Stimulated activated CD4-positive, alpha-beta T cell treated with anti-CD3 and anti-CD28 coated beads, Interleukin-4, amount 100 ng/mL, for 1 hour (primary cell): Measurements from ENCODE around the gene MLST8.

Experiments used
- DNase-seq: peaks from one replicate; pipeline ENCODE4 v3.0.0-alpha.2; 2020

The MLST8 gene

GRCh38 chr16:2173916-2174315 lies 31.3 kb upstream of the MLST8 start:
- no peak for DNase-seq

DNA sequence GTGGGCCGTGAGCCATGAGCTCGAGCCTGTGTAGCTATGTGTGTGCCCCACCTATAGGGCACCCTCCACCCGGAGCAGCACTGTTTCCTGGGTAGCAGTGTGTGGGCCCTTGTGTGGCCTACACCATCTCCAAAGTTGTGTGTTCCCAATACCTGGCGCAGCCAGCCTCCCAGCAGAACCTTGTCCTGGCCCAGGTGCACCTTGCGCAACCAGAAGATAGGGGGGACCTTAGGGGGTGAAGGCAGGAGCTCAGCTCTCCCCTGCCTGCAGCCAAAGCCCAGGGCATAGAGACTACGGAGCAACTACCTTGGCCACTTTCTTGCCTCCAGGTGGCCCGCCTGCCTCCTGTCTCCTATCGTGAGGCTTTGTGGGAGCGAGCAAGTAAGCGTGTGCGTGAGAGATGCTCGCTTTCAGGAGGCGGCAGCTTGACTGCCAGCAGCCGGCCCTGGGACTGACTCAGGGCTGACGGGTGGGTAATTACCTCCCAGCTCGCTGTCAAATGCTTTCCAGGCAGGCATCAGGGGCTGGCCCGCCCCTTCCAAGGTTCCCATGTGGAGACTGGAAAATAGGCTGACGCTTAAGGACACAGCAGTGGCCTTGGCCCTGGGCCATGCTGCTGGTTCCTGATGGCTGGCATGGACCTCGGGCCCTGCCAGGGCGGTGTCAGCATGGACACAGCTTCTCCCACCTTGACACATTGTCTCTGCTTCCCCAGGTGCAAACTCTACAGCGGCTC lies 30.7 kb upstream of the MLST8 start:
- DNase-seq: no peak

- DNase-seq: no peak
Measured at GRCh38 chr16:2175454-2175853, 29.8 kb upstream of the MLST8 start.

GRCh38 chr16:2176047-2176446 lies 29.2 kb upstream of the MLST8 start:
- no peak for DNase-seq

DNA sequence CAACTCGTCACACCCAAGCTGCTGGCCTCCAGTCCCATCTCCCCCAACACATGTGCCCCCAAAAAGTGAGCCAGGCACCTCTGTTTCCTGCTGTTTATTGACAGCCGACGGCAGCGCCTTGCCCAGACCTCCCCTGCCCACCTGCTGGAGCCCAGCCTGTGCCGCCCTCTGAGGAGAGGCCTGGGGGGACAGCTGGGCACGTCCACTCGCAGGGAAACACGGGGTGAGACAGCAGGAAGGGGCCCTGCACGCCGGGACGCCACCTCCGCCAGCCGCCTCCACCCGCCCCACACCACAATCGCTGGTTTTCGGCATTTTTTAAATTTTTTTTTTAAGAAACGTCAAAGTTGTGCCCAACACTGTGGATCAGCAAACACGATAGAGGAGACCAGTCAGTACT lies 28.2 kb upstream of the MLST8 start:
- DNase-seq: no peak

DNA sequence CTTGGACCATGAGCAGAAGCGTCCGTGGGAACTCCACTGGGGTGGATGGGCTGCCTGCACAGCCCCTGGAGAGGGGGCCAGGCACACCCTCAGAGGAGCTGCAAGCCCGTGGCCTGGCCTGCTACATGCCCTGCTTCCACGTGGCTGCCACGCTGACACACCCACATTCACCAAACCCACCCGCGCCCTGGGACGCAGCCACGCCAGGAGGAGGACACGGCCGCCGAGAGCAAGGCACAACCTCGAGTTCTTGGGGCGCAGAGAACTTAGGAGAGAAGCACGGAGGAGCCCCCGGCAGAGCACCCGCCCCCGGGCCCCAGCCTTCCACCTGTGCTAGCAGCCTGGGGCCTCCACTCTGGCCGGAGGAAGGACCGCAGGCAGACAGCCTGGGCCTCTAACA lies 27.7 kb upstream of the MLST8 start:
- DNase-seq: no peak

GRCh38 chr16:2178321-2179106 lies 26.7 kb upstream of the MLST8 start:
- DNase-seq: peak; percentile 38

- DNase-seq: no peak
Measured at GRCh38 chr16:2179107-2179501, 26.1 kb upstream of the MLST8 start.

DNA sequence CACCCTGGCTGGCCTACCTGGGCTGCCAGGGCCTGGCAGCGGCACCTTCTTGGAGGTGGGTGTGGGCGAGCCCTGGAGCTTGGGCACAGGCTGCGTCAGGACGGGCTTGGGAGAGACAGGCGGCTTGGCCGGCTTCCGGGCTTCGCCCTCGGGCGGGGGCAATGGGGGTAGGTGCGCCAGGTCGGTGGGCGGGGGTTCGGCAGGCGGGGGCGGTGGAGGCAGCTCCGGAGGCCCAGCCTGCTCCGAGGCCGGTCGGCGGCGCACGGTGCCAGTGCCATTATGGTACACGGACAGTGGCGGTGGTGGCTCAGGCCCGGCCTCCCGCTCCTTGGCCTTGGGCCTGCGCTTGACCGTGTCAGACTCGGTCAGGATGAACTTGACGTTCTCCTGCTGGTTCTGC lies 25.7 kb upstream of the MLST8 start:
- DNase-seq: no peak

DNA sequence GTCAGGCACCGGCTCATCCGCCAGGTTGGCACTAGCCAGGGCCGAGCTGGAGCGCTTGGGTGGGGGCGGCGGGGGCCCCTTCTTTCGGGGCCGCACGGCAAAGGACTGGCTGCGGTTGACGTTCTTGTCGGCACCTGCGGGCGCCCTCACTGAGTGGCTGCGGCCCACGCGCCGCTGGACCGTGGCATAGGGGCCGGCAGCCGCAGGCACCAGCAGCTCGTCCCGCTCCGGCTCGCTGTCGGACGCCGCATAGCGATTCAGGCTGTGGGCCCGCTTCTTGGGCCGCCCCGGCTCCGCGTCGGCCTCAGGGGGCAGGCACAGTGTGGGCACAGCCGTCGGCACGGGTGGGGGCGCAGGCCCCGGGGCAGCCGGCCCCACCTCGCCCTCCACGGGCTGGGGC lies 24.8 kb upstream of the MLST8 start:
- no peak for DNase-seq

DNA sequence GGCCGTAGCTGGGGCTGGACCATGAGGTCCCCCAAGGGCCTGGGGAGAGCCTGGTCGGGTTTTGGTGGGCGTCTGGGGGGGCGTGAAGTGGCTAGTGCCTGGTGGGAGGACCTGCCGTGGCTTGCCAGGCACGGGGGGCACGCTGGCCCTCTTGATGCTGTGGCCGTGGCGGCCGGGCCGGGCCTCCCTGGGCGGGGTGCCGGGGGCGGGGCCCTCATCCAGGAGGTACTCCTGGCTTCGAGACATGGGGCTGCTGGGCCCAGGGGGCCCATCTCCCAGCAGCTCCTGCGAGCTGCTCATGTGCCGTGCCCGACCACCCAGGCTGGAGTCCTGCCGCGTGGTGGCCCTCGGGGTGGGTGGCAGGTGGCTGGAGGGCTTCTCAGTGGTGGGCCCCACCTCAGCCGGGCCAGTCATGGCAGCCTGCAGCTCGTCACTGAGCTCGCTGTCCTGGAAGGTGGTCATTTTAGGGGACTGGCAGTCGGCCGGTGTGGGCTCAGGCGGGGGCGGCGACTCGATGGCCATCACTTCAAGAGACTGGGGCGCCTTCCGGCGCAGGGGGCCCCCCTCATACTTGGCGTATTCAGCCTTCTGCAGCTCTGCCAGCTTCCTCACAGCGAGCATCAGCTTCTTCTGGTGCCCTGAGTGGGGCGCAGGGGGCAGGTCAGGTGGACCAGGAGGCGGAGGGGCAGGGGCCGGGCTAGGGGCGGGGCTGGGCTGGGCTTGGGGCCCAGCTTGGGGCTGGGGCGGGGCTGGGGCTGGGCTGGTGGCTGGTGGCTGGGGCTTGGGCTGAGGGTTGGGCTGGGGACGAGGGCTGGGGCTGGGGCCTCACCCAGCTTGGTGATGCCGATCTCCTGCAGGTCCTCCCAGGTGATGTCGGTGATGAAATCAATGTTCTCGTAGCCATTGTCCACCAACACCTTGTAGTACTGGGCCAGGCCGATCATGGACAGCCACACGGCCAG lies 24.0 kb upstream of the MLST8 start:
- no peak for DNase-seq

- DNase-seq: no peak
Measured at GRCh38 chr16:2181952-2182351, 23.3 kb upstream of the MLST8 start.

GRCh38 chr16:2183671-2184070 lies 21.6 kb upstream of the MLST8 start:
- DNase-seq: no peak

DNA sequence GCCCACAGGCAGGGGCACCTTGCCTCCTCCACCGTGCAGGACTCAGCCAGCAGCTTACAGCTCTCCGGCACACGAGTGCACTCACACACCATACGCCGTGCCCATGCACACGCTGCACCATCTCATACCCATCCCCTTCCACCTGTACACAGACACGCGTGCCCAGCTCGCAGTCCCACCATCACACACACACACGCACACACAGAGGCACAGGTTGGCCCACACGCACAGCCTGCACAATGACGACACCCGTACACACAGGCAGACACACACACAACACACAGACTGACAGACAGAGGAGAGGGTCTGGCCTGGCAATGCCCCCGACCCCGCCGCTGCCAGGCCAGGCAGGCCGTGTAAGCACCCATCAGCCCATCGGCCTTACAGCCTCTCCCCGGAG lies 20.9 kb upstream of the MLST8 start:
- no peak for DNase-seq

GRCh38 chr16:2184962-2185361 lies 20.3 kb upstream of the MLST8 start:
- no peak for DNase-seq

GRCh38 chr16:2186064-2186463 lies 19.2 kb upstream of the MLST8 start:
- no peak for DNase-seq

- DNase-seq: no peak
Measured at GRCh38 chr16:2186505-2186904, 18.7 kb upstream of the MLST8 start.

DNA sequence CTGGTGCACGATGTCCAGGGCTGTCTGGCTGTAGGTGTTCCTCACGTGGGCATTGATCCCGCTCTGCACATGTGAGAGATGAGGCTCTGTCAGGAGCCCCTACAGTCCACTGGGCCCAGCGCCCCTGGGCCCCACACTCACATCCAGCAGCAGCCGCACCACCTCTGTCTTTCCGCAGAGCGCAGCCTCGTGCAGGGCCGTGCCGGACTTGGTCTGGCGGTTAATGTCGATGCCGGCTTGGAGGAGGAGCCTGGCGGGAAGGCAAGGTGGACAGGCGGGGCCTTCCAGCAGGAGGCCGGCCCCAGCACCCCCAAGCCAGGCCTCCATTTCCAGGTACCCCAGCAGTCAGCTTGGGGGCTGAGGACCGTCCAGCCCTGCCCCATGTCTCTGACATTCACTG lies 18.0 kb upstream of the MLST8 start:
- no peak for DNase-seq

- DNase-seq: no peak
Measured at GRCh38 chr16:2188395-2188794, 16.9 kb upstream of the MLST8 start.

- no peak for DNase-seq
Measured at GRCh38 chr16:2189252-2189893, 15.9 kb upstream of the MLST8 start.

GRCh38 chr16:2190002-2190658 lies 15.1 kb upstream of the MLST8 start:
- no peak for DNase-seq
